ENCODE results near the gene PDCL2. TPM values are rescaled to one million over a fixed set of nuclear protein-coding genes. Genes with fewer than 3 reads are reported as not detected.
A peak's percentile ranks its signal among the peaks of the same experiment; 100 is the strongest.

PDCL2 gene
- total RNA-seq, 1 experiment from 2014 or later = not detected

GRCh38 chr4:55618546-55619143 lies 26.6 kb upstream of the PDCL2 start:
- Histone ChIP-seq H3K27ac (ENCODE audit: low read length) (no peak overlapping the region), H3F3A (ENCODE audit: low read length, unreplicated experiment) (no peaks in the 10 kb centered on the region), H3K4me2 (ENCODE audit: low read length) (peak overlapping the region; percentile 48), H3K27me3 (ENCODE audit: low read length) (no peaks in the 10 kb centered on the region), H3K4me3 (ENCODE audit: low read length) (peak overlapping the region; percentile 37), H3K9me2 (replicated peaks; ENCODE audit: low read length) (no peaks in the 10 kb centered on the region), H3K79me2 (ENCODE audit: low read length) (no peaks in the 10 kb centered on the region), H4K20me1 (ENCODE audit: low read length) (no peaks in the 10 kb centered on the region), H3K4me1 (ENCODE audit: insufficient read depth, low read length) (no peaks in the 10 kb centered on the region), H3K9me3 (ENCODE audit: low read length) (no peaks in the 10 kb centered on the region), H3K36me3 (ENCODE audit: low read depth, low read length) (no peaks in the 10 kb centered on the region), H3K9ac (ENCODE audit: low read length) (no peak overlapping the region), H2AFZ (ENCODE audit: low read length) (peak overlapping the region; percentile 55; the same call in 1 of the 2 replicates)
- ChIA-PET CTCF (no interaction called here), POLR2A (ENCODE audit: unreplicated experiment) (no interaction called here)
- no peak for DNase-seq
- BruUV-seq (replicated peaks) = no TSS peak
- intact Hi-C loops (cut with micrococcal nuclease) = no loop called here
- no peak for ATAC-seq
- TF ChIP-seq EZH2phosphoT487 (IDR thresholded peaks at IDR 0.05; ENCODE audit: borderline replicate concordance, low read length) (no peak), CTCF (conservative IDR thresholded peaks at IDR 0.05; ENCODE audit: low read depth, low read length) (no peak), EZH2 (IDR thresholded peaks at IDR 0.05; ENCODE audit: low read length, unreplicated experiment) (no peak)

- TF ChIP-seq CTCF (conservative IDR thresholded peaks at IDR 0.05; ENCODE audit: low read depth, low read length) (no peak), EZH2phosphoT487 (IDR thresholded peaks at IDR 0.05; ENCODE audit: borderline replicate concordance, low read length) (no peak), EZH2 (IDR thresholded peaks at IDR 0.05; ENCODE audit: low read length, unreplicated experiment) (no peak)
- no peaks in the 10 kb centered on the region for H3K36me3 ChIP-seq (ENCODE audit: low read depth, low read length)
- H3K27me3 ChIP-seq (ENCODE audit: low read length) = no peaks in the 10 kb centered on the region
- BruUV-seq (replicated peaks) = no TSS peak
- H3K9ac ChIP-seq (ENCODE audit: low read length) = no peak overlapping the region
- H3K4me1 ChIP-seq (ENCODE audit: insufficient read depth, low read length) = no peaks in the 10 kb centered on the region
- H3K27ac ChIP-seq (ENCODE audit: low read length) = no peak overlapping the region
- H3K4me3 ChIP-seq (ENCODE audit: low read length) = no peak overlapping the region
- H3F3A ChIP-seq (ENCODE audit: low read length, unreplicated experiment) = no peaks in the 10 kb centered on the region
- H3K79me2 ChIP-seq (ENCODE audit: low read length) = no peaks in the 10 kb centered on the region
- no peaks in the 10 kb centered on the region for H3K9me2 ChIP-seq (replicated peaks; ENCODE audit: low read length)
- H4K20me1 ChIP-seq (ENCODE audit: low read length) = no peaks in the 10 kb centered on the region
- CTCF ChIA-PET = no interaction called here
- no peaks in the 10 kb centered on the region for H3K9me3 ChIP-seq (ENCODE audit: low read length)
- H2AFZ ChIP-seq (ENCODE audit: low read length) = no peak overlapping the region
- POLR2A ChIA-PET (ENCODE audit: unreplicated experiment) = interaction anchor here (0.7 kb wide), 1 partner anchor 172 kb away, joined by 3 read pairs; no protein-coding TSS in a partner anchor
- H3K4me2 ChIP-seq (ENCODE audit: low read length) = no peak overlapping the region
- DNase-seq = no peak
- ATAC-seq = no peak
- intact Hi-C loops (cut with micrococcal nuclease) = no loop called here
These were observed 25.6 kb upstream of the PDCL2 start for GRCh38 chr4:55617587-55618197.

GRCh38 chr4:55615008-55615407 lies 23.0 kb upstream of the PDCL2 start:
- intact Hi-C loops (cut with micrococcal nuclease) = no loop called here
- Histone ChIP-seq H3K79me2 (ENCODE audit: low read length) (no peaks in the 10 kb centered on the region), H2AFZ (ENCODE audit: low read length) (no peak overlapping the region), H3F3A (ENCODE audit: low read length, unreplicated experiment) (no peaks in the 10 kb centered on the region), H3K27ac (ENCODE audit: low read length) (no peak overlapping the region), H3K9me3 (ENCODE audit: low read length) (no peaks in the 10 kb centered on the region), H3K9me2 (replicated peaks; ENCODE audit: low read length) (no peaks in the 10 kb centered on the region), H3K27me3 (ENCODE audit: low read length) (no peaks in the 10 kb centered on the region), H3K4me3 (ENCODE audit: low read length) (no peak overlapping the region), H3K4me1 (ENCODE audit: insufficient read depth, low read length) (peaks cover 12% of the 10 kb centered on the region), H3K9ac (ENCODE audit: low read length) (no peak overlapping the region), H4K20me1 (ENCODE audit: low read length) (no peaks in the 10 kb centered on the region), H3K36me3 (ENCODE audit: low read depth, low read length) (no peaks in the 10 kb centered on the region), H3K4me2 (ENCODE audit: low read length) (no peak overlapping the region)
- ATAC-seq (no peak), DNase-seq (no peak)
- CTCF ChIA-PET = no interaction called here
- TF ChIP-seq EZH2phosphoT487 (IDR thresholded peaks at IDR 0.05; ENCODE audit: borderline replicate concordance, low read length) = no peak
- TF ChIP-seq CTCF (conservative IDR thresholded peaks at IDR 0.05; ENCODE audit: low read depth, low read length) = no peak
- TF ChIP-seq EZH2 (IDR thresholded peaks at IDR 0.05; ENCODE audit: low read length, unreplicated experiment) = no peak
- BruUV-seq (replicated peaks) = no TSS peak
- POLR2A ChIA-PET (ENCODE audit: unreplicated experiment) = no interaction called here
